ENCODE data around the gene THSD4.
A peak's percentile ranks its signal among the peaks of the same experiment; 100 is the strongest.

DNA sequence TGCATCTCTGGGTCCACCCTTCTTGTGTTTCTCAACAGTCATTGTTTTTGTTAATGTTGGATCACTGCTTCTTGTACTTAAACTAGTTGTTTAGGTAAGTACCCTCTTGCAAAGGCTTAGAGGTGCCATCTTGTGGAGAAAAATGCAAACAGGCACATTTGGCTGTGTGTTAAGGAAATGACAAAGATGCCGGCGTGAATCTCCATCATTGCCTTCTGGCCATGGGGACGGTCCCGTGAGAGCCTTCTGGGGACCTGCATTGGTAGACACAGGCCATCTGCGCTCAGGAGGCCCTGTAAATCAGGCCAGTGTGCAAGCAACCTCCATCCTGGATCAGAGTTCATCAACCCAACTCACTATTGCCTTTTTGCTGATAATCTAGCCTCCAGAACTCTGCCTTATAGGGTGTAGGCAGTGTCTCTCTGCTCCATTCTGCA is 536.5 kb downstream of the THSD4 start:
- TF ChIP-seq, protein P1, sequence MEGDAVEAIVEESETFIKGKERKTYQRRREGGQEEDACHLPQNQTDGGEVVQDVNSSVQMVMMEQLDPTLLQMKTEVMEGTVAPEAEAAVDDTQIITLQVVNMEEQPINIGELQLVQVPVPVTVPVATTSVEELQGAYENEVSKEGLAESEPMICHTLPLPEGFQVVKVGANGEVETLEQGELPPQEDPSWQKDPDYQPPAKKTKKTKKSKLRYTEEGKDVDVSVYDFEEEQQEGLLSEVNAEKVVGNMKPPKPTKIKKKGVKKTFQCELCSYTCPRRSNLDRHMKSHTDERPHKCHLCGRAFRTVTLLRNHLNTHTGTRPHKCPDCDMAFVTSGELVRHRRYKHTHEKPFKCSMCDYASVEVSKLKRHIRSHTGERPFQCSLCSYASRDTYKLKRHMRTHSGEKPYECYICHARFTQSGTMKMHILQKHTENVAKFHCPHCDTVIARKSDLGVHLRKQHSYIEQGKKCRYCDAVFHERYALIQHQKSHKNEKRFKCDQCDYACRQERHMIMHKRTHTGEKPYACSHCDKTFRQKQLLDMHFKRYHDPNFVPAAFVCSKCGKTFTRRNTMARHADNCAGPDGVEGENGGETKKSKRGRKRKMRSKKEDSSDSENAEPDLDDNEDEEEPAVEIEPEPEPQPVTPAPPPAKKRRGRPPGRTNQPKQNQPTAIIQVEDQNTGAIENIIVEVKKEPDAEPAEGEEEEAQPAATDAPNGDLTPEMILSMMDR (IDR thresholded peaks at IDR 0.05), result peak in 5 of 6 experiments; percentile 35 to 69 (median 47)
- no peak for TF ChIP-seq POLR2A (IDR thresholded peaks at IDR 0.05)
